CD4-positive, alpha-beta memory T cell (primary cell): ENCODE data around the gene ICAM1. TPM values are rescaled to one million over a fixed set of nuclear protein-coding genes. Genes with fewer than 3 reads are reported as not detected.

Experiments
- CTCF ChIA-PET: fragments of 350-600 bp; sonication (Branson Sonifier 250); formaldehyde crosslinking; loops from one replicate; lab custom pipeline; 2021; ENCODE audit warnings: inconsistent platforms; ENCODE audit not compliant: partially characterized antibody; lab: Charles Lee
- POLR2A ChIA-PET: fragments of 350-600 bp; sonication (Branson Sonifier 250); formaldehyde crosslinking; loops from one replicate; lab custom pipeline; 2021; ENCODE audit not compliant: partially characterized antibody; lab: Charles Lee
- DNase-seq, 5 donors: peaks; one replicate each; pipeline versions ENCODE4 v3.0.0 to v3.0.0-alpha.2; 2020 to 2022; ENCODE audit warnings: mixed read lengths in 1 of 5
- H3K27ac ChIP-seq: one replicate; pipeline ENCODE4 v1.7.0; 2013; ENCODE audit warnings: low read depth, low read length
- H3K27me3 ChIP-seq: 2 replicates; pipeline ENCODE4 v1.7.0; 2013; ENCODE audit warnings: mild to moderate bottlenecking, low read length, moderate library complexity; ENCODE audit not compliant: insufficient read depth
- H3K36me3 ChIP-seq: 2 replicates; pipeline ENCODE4 v1.7.0; 2013; ENCODE audit warnings: mild to moderate bottlenecking, low read length, moderate library complexity; ENCODE audit not compliant: insufficient read depth
- H3K4me1 ChIP-seq: 2 replicates; pipeline ENCODE4 v1.7.0; 2013; ENCODE audit warnings: mild to moderate bottlenecking, low read length, moderate library complexity; ENCODE audit not compliant: insufficient read depth
- H3K4me3 ChIP-seq, 2 donors: one replicate each; pipeline ENCODE4 v1.7.0; 2013; ENCODE audit warnings: low read length in 2 of 2, mild to moderate bottlenecking in 1 of 2
- H3K9me3 ChIP-seq, 2 donors: one replicate each; pipeline ENCODE4 v1.7.0; 2013; ENCODE audit warnings: low read length in 2 of 2, control low read depth in 1 of 2; ENCODE audit not compliant: control insufficient read depth in 1 of 2
- H3K27ac Mint-ChIP-seq, 7 donors: one replicate each; pipeline ENCODE4 v1.8.0; 2020 to 2021; ENCODE audit warnings: mixed read lengths in 7 of 7, mild to moderate bottlenecking in 6 of 7, inconsistent platforms in 3 of 7, moderate library complexity in 3 of 7
- H3K27me3 Mint-ChIP-seq, 2 donors: one replicate each; pipeline ENCODE4 v1.8.0; 2020 to 2021; ENCODE audit warnings: mixed read lengths in 2 of 2
- H3K36me3 Mint-ChIP-seq, 2 donors: one replicate each; pipeline ENCODE4 v1.8.0; 2020 to 2021; ENCODE audit warnings: mixed read lengths in 2 of 2, inconsistent platforms in 1 of 2, mild to moderate bottlenecking in 1 of 2
- H3K4me1 Mint-ChIP-seq, 4 donors: one replicate each; pipeline ENCODE4 v1.8.0; 2020 to 2021; ENCODE audit warnings: mixed read lengths in 4 of 4, mild to moderate bottlenecking in 1 of 4
- H3K4me3 Mint-ChIP-seq, 8 donors: one replicate each; pipeline ENCODE4 v1.8.0; 2020 to 2021; ENCODE audit warnings: mixed read lengths in 8 of 8, mild to moderate bottlenecking in 7 of 8, moderate library complexity in 6 of 8, inconsistent platforms in 3 of 8
- H3K9me3 Mint-ChIP-seq, 8 donors: one replicate each; pipeline ENCODE4 v1.8.0; 2020 to 2021; ENCODE audit warnings: mixed read lengths in 8 of 8, mild to moderate bottlenecking in 5 of 8, inconsistent platforms in 3 of 8, moderate library complexity in 1 of 8
- intact Hi-C: fragments of 100-400 bp; cut with micrococcal nuclease; formaldehyde crosslinking; loops from one replicate; pipeline ENCODE4 v1.15.1; 2023
- polyA plus RNA-seq, 2 donors: library from polyadenylated mRNA; unstranded; fragments of 300-500 nt; fragmentation: Illumina TruSeq; gene quantifications; one replicate each; pipeline ENCODE4 v1.2.3, GENCODE V29; 2021
- total RNA-seq, 2 experiments: library from RNA; stranded (reverse); gene quantifications; one replicate each; pipeline ENCODE4 v1.2.3, GENCODE V29; 2021

Gene ICAM1
- total and polyA plus RNA-seq, 4 experiments from 2014 or later, result 2.5 to 8.2 (median 7.8) TPM

DNA sequence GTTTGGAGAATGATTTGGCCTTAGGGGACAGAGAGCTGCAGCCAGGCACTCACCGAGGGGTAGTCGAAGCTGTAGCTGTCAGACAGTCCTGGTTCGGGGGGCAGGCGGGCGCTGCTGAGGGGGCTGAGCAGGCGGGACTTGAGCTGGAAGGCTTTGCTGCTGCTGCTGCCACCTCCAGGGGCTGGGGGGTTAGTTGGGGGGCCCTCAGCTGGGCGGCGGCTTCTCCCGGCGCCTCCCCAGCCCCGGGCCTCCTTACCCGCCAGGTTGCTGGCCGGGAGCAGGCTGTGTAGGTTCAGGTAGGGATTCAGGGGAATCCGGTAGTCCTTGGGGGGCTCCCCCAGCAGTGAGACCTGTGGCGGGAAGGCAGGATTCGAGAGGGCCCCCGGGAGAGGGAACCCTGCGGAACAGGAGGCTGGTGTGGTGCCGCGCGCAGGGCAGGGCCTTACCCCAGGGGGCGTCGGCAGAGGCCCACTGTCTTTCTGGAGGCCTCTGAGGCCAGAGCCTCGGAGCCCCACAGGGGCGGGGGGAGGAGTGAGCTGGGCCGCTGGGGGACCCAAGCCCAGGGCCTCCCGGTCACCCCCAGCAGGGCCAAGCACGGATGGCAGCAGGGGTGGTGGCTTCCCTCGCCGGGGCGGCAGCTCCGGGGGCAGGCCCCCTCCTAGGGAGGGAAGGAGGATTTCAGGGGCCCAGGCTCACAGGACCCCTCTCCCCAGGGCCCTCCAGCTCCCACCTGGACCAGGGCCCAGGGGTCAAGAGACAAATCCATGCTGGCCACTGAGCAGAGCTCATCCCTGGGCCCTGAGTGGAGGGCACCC is 49.9 kb downstream of the ICAM1 start:
- ChIA-PET CTCF (interaction anchor here (0.7 to 1.5 kb wide), 2 partner anchors 12 to 68 kb away, joined by 3 to 4 read pairs; no protein-coding TSS in a partner anchor), POLR2A (interaction anchor here (1.1 to 1.4 kb wide), 2 partner anchors 10 to 31 kb away, joined by 3 to 4 read pairs; partner anchors contain the start of gene ICAM5)
- Mint-ChIP-seq H3K36me3 (peaks cover 12 to 37% of the 10 kb centered on the region in 2 donors), H3K4me3 (no peak overlapping the region), H3K9me3 (peaks cover 0 to 2% (median 0%) of the 10 kb centered on the region in 8 donors), H3K27me3 (no peaks in the 10 kb centered on the region), H3K4me1 (peaks cover 4 to 9% (median 6%) of the 10 kb centered on the region in 4 donors), H3K27ac (no peak overlapping the region)
- intact Hi-C loops, result no loop called here
- H3K4me1 ChIP-seq, result peaks cover 6% of the 10 kb centered on the region
- H3K36me3 ChIP-seq, result peaks cover 59% of the 10 kb centered on the region
- no peaks in the 10 kb centered on the region for H3K27me3 ChIP-seq
- H3K9me3 ChIP-seq, result no peaks in the 10 kb centered on the region
- no peak for DNase-seq
- no peak overlapping the region for H3K27ac ChIP-seq
- no peak overlapping the region for H3K4me3 ChIP-seq

DNA sequence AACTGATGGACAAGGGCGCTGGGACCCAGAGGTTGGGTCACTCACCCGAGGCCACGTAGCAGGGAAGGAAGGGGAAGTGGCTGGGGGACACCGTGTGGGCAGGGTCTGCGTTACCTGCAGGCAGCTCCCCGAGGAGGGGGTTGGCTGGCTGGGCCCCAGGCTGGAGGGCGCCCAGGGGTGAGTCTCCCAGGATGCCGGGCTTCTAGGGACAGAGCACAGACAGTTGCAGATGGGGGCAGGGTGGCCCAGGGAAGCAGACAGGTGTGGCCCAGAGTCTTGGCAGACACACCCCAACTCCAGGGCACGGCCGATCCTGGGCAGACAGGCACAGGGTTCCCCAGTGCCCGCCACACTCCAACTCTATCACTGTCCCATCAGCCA is 50.5 kb downstream of the ICAM1 start:
- peaks cover 0 to 2% (median 0%) of the 10 kb centered on the region in 8 donors for H3K9me3 Mint-ChIP-seq
- Histone ChIP-seq H3K4me1 (no peaks in the 10 kb centered on the region), H3K27ac (no peak overlapping the region), H3K4me3 (no peak overlapping the region), H3K36me3 (peaks cover 61% of the 10 kb centered on the region), H3K9me3 (no peaks in the 10 kb centered on the region), H3K27me3 (no peaks in the 10 kb centered on the region)
- intact Hi-C loops, result no loop called here
- H3K36me3 Mint-ChIP-seq, result peaks cover 12 to 34% of the 10 kb centered on the region in 2 donors
- H3K4me3 Mint-ChIP-seq, result no peak overlapping the region
- peaks cover 0 to 3% (median 3%) of the 10 kb centered on the region in 4 donors for H3K4me1 Mint-ChIP-seq
- H3K27me3 Mint-ChIP-seq, result no peaks in the 10 kb centered on the region
- H3K27ac Mint-ChIP-seq, result peak overlapping the region in 1 of 7 donors; percentile 72
- CTCF ChIA-PET, result interaction anchor here (1.5 kb wide), 1 partner anchor 67 kb away, joined by 3 read pairs; no protein-coding TSS in a partner anchor
- POLR2A ChIA-PET, result interaction anchor here (1.1 to 1.4 kb wide), 2 partner anchors 9 to 32 kb away, joined by 3 to 4 read pairs; partner anchors contain the start of gene ICAM5
- DNase-seq, result no peak

DNA sequence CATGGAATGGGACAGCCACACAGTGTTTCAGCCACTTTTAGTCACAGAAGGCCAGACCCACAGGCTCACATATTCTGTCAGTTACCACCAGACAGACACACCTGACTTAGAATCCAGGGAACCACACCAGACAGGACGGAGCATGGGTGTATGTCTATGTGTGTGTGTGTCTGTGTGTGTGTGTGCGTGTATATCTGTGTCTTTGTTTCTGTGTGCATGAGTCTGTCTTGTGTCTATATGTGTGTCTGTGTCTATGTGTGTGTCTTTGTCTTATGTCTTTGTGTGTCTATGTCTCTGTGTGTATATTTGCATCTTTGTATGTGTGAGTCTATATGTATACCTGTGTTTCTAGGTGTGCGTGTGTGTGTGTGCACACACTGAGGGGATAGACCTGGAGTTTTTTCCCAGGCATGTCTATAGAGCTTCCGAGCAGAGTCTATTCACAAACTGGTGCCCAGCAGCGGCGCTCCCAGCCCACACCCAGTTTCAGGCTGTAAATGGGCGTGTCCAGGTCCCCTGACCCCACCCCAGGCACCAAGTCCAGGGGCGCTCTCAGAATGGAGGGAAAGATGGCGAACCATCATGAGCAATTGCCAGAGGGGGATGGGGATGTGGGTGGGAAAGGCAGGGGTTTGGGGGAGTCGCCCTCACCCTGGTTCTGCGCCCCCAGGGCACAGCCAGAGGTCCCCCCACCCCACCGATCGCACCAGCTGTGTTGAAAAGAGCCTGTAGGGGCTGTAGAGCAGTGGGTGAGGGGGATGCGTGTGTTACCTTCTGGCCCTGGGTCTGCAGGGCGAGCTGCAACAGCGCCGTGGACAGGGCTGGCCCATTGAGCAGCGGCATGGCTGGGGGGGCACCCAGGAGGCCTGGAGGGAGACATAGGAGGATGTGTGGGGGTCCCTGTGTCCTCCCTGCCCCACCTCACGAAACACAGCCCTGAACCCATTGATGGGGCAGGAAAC is 51.2 kb downstream of the ICAM1 start:
- Histone ChIP-seq H3K4me1 (no peaks in the 10 kb centered on the region), H3K9me3 (no peaks in the 10 kb centered on the region), H3K27me3 (no peaks in the 10 kb centered on the region), H3K27ac (no peak overlapping the region), H3K4me3 (no peak overlapping the region), H3K36me3 (peaks cover 64% of the 10 kb centered on the region)
- POLR2A ChIA-PET, result interaction anchor here (1.1 to 1.4 kb wide), 2 partner anchors 11 to 33 kb away, joined by 3 to 4 read pairs; partner anchors contain the start of genes ICAM5 and RAVER1
- no peak for DNase-seq
- CTCF ChIA-PET, result no interaction called here
- intact Hi-C loops, result no loop called here
- Mint-ChIP-seq H3K4me3 (no peak overlapping the region), H3K9me3 (peaks cover 0 to 2% (median 0%) of the 10 kb centered on the region in 8 donors), H3K27me3 (no peaks in the 10 kb centered on the region), H3K27ac (peak overlapping the region in 4 of 7 donors; percentile 15 to 72 (median 51)), H3K36me3 (peaks cover 12 to 37% of the 10 kb centered on the region in 2 donors), H3K4me1 (peaks cover 0 to 3% (median 3%) of the 10 kb centered on the region in 4 donors)

DNA sequence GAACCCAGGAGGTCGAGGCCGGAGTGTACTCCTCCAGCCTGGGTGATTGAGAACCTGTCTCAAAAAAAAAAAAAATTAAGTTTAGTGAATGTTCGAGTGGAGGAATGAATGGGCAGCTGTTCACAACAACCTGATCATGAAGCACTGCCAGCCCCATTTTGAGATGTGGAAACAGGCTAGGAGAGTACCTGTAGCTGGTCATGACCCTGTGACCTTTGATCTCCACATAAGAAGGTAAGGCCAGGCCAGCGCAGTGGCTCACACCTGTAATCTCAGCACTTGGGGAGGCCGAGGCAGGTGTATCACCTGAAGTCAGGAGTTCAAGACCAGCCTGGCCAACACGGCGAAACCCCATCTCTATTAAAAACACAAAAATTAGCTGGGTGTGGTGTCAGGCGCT is 54.8 kb downstream of the ICAM1 start:
- H3K36me3 ChIP-seq, result peaks cover 80% of the 10 kb centered on the region
- intact Hi-C loops, result no loop called here
- no peak overlapping the region for H3K27ac Mint-ChIP-seq
- ChIA-PET POLR2A (interaction anchor here (1.2 kb wide), 1 partner anchor 10 kb away, joined by 3 read pairs; the partner anchor contains the start of gene FDX2), CTCF (interaction anchor here (0.9 to 2.0 kb wide), 2 partner anchors 56 to 65 kb away, joined by 3 to 5 read pairs; no protein-coding TSS in a partner anchor)
- no peak overlapping the region for H3K27ac ChIP-seq
- no peak overlapping the region for H3K4me3 Mint-ChIP-seq
- no peaks in the 10 kb centered on the region for H3K27me3 ChIP-seq
- H3K9me3 Mint-ChIP-seq, result peaks cover 0 to 2% (median 0%) of the 10 kb centered on the region in 8 donors
- no peak overlapping the region for H3K4me3 ChIP-seq
- H3K27me3 Mint-ChIP-seq, result no peaks in the 10 kb centered on the region
- H3K4me1 Mint-ChIP-seq, result peaks cover 0 to 13% (median 3%) of the 10 kb centered on the region in 4 donors
- DNase-seq, result no peak
- peaks cover 11 to 35% of the 10 kb centered on the region in 2 donors for H3K36me3 Mint-ChIP-seq
- no peaks in the 10 kb centered on the region for H3K4me1 ChIP-seq
- no peaks in the 10 kb centered on the region for H3K9me3 ChIP-seq

DNA sequence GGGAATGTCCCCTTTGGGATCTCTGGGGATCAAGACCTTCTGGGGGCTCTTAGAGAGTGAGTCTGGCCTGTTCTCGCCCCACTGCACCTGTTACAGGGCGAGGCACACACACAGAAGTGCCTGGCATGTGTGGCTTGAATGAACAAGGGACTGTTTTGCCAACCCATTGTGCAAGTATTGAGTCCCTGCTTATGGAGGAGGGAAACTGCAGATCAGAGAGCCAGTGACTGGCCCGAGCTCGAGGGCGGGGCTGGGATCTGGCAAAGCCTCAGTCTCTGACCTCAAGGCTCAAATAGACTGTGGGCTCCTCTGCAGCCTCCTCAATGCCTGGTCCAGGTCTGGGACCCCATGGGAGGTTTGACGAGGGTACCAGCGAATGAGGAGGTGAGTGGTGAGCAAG is 56.9 kb downstream of the ICAM1 start:
- peaks cover 61% of the 10 kb centered on the region for H3K36me3 ChIP-seq
- peaks cover 6 to 34% of the 10 kb centered on the region in 2 donors for H3K36me3 Mint-ChIP-seq
- peaks cover 4 to 23% (median 9%) of the 10 kb centered on the region in 4 donors for H3K4me1 Mint-ChIP-seq
- POLR2A ChIA-PET, result no interaction called here
- no peak overlapping the region for H3K4me3 ChIP-seq
- CTCF ChIA-PET, result interaction anchor here (0.6 kb wide), 1 partner anchor 16 kb away, joined by 3 read pairs; no protein-coding TSS in a partner anchor
- peaks cover 14% of the 10 kb centered on the region for H3K4me1 ChIP-seq
- no peaks in the 10 kb centered on the region for H3K9me3 Mint-ChIP-seq
- no peaks in the 10 kb centered on the region for H3K27me3 Mint-ChIP-seq
- no peak overlapping the region for H3K27ac ChIP-seq
- H3K9me3 ChIP-seq, result no peaks in the 10 kb centered on the region
- DNase-seq, result no peak
- no peak overlapping the region for H3K4me3 Mint-ChIP-seq
- no peak overlapping the region for H3K27ac Mint-ChIP-seq
- H3K27me3 ChIP-seq, result no peaks in the 10 kb centered on the region
- intact Hi-C loops, result no loop called here

DNA sequence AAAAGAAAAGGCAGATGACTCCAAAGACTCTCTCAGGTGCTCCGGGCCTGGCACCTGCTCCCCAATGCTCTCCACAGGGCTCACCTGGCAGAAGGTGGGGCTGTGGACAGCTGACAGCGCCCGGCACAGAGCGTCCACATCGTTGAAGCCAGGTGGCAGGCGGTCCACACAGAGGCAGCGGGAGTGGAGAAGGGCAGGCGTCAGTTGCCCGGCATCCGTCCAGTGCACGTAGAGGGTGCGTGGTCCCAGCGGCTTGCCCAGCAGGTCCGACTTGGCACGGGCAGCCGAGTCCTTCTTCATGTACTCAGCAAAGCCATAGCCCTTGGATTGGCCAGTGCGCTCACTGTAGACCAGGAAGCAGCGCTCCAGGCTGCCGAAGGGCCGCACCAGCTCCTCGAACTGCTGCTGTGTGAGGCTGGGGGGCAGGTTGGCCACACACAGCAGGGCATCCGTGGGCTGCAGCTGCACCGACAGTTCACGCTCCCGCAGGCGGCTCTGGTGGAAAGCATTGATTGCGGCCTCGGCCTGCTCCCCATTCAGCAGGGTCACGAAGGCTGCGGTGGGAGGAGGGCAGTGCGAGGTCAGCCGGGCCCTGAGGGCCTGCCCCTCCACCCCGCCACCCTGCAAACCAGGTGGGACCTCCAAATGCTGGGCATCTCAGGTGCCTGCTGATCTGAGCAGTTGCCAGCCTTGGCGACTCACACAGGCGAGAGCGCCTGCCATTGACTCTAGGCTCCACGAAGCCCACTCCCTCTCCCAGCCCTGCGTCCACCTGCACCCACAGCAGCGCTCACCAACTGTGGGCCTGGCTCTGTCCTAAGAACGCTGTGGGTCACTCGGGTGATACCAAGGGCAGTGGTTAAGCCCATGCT is 57.9 kb downstream of the ICAM1 start:
- no peaks in the 10 kb centered on the region for H3K9me3 ChIP-seq
- no peak overlapping the region for H3K27ac Mint-ChIP-seq
- no peak for DNase-seq
- H3K36me3 Mint-ChIP-seq, result peaks cover 10 to 44% of the 10 kb centered on the region in 2 donors
- no peak overlapping the region for H3K4me3 ChIP-seq
- H3K4me1 Mint-ChIP-seq, result peaks cover 7 to 30% (median 17%) of the 10 kb centered on the region in 4 donors
- H3K27ac ChIP-seq, result no peak overlapping the region
- CTCF ChIA-PET, result interaction anchor here (3.3 kb wide), 1 partner anchor 69 kb away, joined by 18 read pairs; no protein-coding TSS in a partner anchor
- intact Hi-C loops, result no loop called here
- POLR2A ChIA-PET, result no interaction called here
- peaks cover 58% of the 10 kb centered on the region for H3K36me3 ChIP-seq
- no peaks in the 10 kb centered on the region for H3K27me3 ChIP-seq
- no peak overlapping the region for H3K4me3 Mint-ChIP-seq
- H3K9me3 Mint-ChIP-seq, result no peaks in the 10 kb centered on the region
- H3K27me3 Mint-ChIP-seq, result no peaks in the 10 kb centered on the region
- peaks cover 18% of the 10 kb centered on the region for H3K4me1 ChIP-seq
